Raji (cell line): Measurements from ENCODE around the gene MACROD1.

Experiments used
- POLR2A ChIP-seq: IDR thresholded peaks from 2 replicates; pipeline ENCODE4 v1.6.1; 2011; ENCODE audit warnings: low read depth, low read length, control low read depth; ENCODE audit not compliant: insufficient read depth

The MACROD1 gene

DNA sequence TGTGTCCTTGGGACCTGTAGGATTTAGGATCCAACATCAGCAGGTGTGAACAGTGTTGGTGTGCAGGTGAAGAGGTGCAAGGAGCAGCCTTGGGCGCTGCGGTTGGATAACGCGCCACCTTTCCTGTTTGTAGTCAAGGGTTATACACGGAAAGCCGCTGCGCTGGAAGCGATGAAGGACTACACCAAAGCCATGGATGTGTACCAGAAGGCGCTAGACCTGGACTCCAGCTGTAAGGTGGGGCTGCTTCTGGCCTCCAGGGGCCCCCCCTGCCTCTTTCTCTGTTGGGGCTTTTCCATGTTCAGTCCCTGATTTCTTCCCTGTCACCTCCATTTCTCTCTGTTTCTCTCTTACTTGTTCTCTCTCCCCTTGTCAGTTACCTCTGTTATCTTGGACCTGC is 37.1 kb upstream of the MACROD1 start:
- no peak for TF ChIP-seq POLR2A

DNA sequence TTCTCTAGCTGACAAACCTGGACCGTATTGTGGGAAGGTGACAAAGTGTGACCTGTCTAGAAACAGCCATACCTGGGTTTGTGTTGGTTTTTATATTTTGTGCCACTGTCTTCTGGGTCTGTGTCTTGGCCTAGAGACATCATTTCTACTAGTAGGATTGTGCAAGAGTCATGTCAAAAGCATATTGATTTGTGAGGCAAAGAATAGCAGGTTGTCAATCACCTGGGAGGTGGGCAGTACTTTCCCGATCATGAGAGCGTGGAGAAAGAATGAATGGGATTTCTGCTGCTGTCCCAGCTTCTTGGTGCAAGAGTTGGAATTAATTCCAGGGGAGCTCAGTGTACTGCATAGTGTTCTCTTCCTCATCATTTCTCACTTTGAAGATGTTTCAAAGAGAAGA is 35.6 kb upstream of the MACROD1 start:
- no peak for TF ChIP-seq POLR2A

GRCh38 chr11:64198511-64198910 is 32.6 kb upstream of the MACROD1 start:
- TF ChIP-seq POLR2A, result no peak

DNA sequence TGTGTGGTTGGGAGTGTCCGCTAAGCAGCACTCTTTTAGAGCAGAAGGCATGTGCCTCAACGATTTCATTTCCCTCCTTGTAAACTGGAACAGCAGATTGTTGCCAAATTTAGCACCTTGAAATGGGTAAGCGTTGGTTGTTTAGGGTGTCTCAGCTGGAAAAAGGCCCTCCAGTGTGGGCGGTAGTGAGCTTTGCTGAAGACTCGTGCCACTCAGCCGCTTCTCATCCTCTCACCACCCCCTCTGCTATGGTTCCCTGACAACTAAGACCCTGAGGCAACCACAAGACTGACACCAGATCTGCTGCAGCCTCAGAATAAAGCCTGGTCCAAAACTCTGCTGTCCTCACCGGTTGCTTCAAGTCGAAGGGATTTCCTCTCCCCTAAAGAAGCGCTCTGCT is 30.7 kb upstream of the MACROD1 start:
- TF ChIP-seq POLR2A, result no peak

GRCh38 chr11:64192434-64192833 is 26.5 kb upstream of the MACROD1 start:
- no peak for TF ChIP-seq POLR2A

DNA sequence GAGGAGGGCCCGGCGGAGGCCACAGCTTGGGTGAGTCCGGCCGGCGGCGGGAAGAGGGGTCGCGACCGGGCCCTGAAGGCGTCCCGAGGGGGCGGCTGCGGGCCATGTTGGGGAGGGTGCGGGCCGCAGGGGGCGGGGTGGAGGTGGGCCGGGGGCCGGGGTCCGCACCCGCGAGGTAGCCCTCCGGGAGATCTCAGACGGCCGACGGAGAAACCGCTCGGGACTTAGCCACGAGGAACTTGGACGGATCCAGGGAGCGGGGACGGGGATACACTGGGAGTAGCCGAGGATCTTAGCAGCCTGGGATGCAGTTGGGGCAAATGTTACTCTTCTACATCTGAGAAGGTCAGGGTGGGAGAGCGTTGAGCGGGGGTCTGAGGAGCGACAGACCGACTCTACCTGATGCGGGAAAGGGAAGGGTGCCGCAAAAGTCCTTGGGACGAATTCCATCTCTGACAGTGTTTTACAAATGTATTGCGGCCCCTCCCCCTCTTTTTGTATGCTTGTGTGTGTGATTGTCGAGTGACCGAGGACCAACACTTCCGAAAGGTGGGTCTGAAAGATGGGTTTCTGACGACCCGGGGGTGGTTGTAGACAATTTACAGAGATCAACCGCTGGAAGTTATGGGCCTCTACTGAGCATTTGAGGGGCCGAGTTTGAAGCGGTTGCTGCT is 20.7 kb upstream of the MACROD1 start:
- no peak for TF ChIP-seq POLR2A

- peak; percentile 45; the same call in 1 of the 2 replicates for TF ChIP-seq POLR2A
These were observed 20.0 kb upstream of the MACROD1 start, which contains the start of gene STIP1 for GRCh38 chr11:64185693-64186491. Gene STIP1 (plus strand): TSS chr11:64186171. CDS start chr11:64186262, 91 bp downstream.

- TF ChIP-seq POLR2A, result peak; percentile 95
These were observed 19.3 kb upstream of the MACROD1 start for GRCh38 chr11:64185175-64185692.

- no peak for TF ChIP-seq POLR2A
These were observed 18.0 kb upstream of the MACROD1 start for GRCh38 chr11:64183890-64184289.

- TF ChIP-seq POLR2A, result no peak
These were observed 15.8 kb upstream of the MACROD1 start for GRCh38 chr11:64181506-64182411.

- no peak for TF ChIP-seq POLR2A
These were observed 15.0 kb upstream of the MACROD1 start for GRCh38 chr11:64180891-64181290.

- no peak for TF ChIP-seq POLR2A
These were observed 13.2 kb upstream of the MACROD1 start for GRCh38 chr11:64178951-64179639.

- 0 out of 2 replicates have a peak, but pooled peaks have one; percentile 5 for TF ChIP-seq POLR2A
These were observed 12.3 kb upstream of the MACROD1 start for GRCh38 chr11:64178203-64178602.

DNA sequence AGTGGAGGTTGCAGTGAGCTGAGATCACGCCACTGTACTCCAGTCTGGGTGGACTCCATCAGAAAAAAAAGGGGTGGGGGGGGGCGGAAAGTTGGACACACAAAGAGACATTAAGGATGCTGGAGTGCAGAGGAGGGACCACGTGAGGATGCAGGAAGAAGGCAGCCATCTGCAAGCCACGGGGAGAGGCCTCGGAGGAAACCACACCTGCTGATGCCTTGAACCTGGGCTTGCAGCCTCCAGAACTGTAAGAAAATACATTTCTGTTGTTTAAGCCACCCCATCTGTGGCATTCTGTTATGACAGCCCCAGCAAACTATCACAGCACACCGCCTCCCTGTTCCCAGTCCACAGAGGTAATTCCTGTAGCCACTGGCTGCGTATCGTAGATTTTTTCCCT is 10.8 kb upstream of the MACROD1 start:
- no peak for TF ChIP-seq POLR2A
